Activated naive CD8-positive, alpha-beta T cell treated with anti-CD3 and anti-CD28 coated beads, Interleukin-2, amount 10 ng/mL, durations not matched to agents 7 days and 5 days (primary cell): ENCODE results near the gene TBC1D4. TPM values are rescaled to one million over a fixed set of nuclear protein-coding genes. Genes with fewer than 3 reads are reported as not detected.

ENCODE experiments used
- ATAC-seq: fragments of 150-1000 bp; cut with Tn5 transposase; one replicate; pipeline ENCODE4 v1.10.0; 2021; ENCODE audit warnings: low read depth, moderate library complexity
- POLR2A ChIA-PET: fragments of 350-600 bp; sonication (Branson Sonifier 250); formaldehyde crosslinking; loops from one replicate; lab custom pipeline; 2021; ENCODE audit warnings: antibody characterized with exemption; lab: Charles Lee
- DNase-seq: peaks from one replicate; pipeline ENCODE4 v3.0.0; 2021
- H3K27ac Mint-ChIP-seq: one replicate; pipeline ENCODE4 v1.8.0; 2022; ENCODE audit warnings: mild to moderate bottlenecking, mixed read lengths
- H3K27me3 Mint-ChIP-seq: one replicate; pipeline ENCODE4 v1.8.0; 2022; ENCODE audit warnings: mild to moderate bottlenecking, moderate library complexity, mixed read lengths
- H3K36me3 Mint-ChIP-seq: one replicate; pipeline ENCODE4 v1.8.0; 2021; ENCODE audit warnings: mild to moderate bottlenecking, mixed read lengths
- H3K4me1 Mint-ChIP-seq: one replicate; pipeline ENCODE4 v1.8.0; 2021; ENCODE audit warnings: mixed read lengths
- H3K4me3 Mint-ChIP-seq: one replicate; pipeline ENCODE4 v1.8.0; 2022; ENCODE audit warnings: mild to moderate bottlenecking, moderate library complexity, mixed read lengths
- H3K9me3 Mint-ChIP-seq: one replicate; pipeline ENCODE4 v1.8.0; 2021; ENCODE audit warnings: mixed read lengths
- total RNA-seq, 2 experiments: library from RNA; stranded (reverse); gene quantifications; one replicate each; pipeline ENCODE4 v1.2.3, GENCODE V29; 2021

Gene TBC1D4
- total RNA-seq, 2 experiments from 2014 or later, result 19.4 to 21.0 TPM

DNA sequence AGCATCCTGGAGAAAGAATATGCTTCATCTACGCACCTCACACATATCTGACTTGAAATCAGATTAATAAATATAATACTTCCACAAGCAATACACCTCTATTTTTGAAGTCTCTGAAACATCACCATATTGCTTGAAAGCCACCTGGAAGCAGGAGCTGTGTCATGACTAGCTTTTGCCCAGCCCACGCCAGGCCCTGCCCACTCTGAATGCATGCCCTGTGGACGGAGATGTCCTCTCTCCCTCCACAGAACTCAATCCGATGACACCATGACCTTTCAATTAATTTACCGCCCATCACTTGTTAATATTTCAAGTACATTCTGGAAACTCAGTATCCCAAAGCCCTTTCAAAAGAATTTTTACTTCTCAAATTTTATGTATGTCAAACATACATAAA is 108.0 kb downstream of the TBC1D4 start:
- no peak for ATAC-seq

DNA sequence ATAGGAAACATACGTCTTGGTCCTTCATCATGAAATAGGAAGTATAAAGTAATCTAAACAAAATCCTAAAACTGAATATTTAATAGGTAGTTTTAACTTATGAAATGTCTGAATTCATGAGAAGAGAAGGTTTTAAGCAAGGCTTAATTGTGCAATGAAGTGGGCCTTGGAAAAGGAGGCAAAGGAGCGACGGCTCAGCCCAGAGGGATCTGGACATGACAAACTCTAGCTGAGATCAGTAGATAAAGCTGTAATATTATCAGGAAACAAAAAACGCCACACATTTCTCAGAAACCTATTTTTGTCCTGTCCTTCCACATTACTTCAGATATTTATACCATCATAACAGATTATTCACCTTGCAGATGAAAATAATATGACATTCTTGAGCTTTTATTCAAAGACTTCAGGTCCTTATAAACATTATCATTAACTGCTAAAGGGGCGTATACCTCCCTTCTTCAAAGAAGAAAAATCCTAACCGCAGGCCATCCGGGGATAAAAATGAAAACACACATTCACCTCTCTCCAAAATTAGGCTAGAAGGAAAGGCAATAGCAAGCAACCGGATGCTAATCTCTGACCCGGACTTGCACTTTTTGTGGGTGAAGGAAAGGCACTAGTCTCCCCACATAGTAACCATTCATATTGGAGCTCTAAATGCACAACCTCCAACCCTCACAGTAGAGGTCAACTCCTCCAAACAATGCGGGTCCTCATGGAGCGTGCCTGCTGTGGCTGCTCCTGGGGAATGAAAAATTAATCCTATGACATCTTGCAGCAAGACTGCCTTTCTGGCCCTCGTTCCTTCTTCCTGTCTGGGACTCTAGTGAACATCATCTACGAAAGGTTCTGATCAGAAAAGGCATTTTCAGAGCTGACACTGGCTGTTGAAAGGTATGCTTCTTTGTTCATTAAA is 108.8 kb downstream of the TBC1D4 start:
- no peaks in the 10 kb centered on the region for H3K36me3 Mint-ChIP-seq
- no peak for DNase-seq
- no peak overlapping the region for H3K27ac Mint-ChIP-seq
- H3K9me3 Mint-ChIP-seq, result no peaks in the 10 kb centered on the region
- POLR2A ChIA-PET, result no interaction called here
- peaks cover 3% of the 10 kb centered on the region for H3K27me3 Mint-ChIP-seq
- ATAC-seq, result no peak
- no peaks in the 10 kb centered on the region for H3K4me1 Mint-ChIP-seq
- H3K4me3 Mint-ChIP-seq, result no peak overlapping the region

More for the DNA sequence above, 108.0 kb downstream of the TBC1D4 start:
- Mint-ChIP-seq H3K27ac (no peak overlapping the region), H3K27me3 (no peaks in the 10 kb centered on the region), H3K36me3 (no peaks in the 10 kb centered on the region), H3K9me3 (no peaks in the 10 kb centered on the region), H3K4me1 (no peaks in the 10 kb centered on the region), H3K4me3 (no peak overlapping the region)
- POLR2A ChIA-PET, result no interaction called here
- no peak for DNase-seq

DNA sequence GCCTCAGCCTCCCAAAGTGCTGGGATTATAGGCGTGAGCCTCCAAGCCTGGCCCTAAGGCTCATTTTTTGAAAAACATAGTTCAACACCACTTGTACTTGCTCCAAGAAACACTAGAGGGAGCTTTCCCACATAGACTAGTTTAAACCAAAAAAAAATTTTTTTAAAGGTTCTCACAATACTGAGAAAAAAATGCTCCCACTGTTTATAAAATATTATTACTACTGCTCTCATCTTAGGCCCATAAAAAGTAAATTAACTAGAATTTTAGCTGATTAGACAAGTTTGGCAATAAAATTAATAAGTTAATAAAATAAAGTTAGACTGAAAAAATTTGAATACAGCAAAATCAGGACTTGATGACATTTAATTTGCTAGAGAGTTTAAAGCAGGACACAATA is 109.5 kb downstream of the TBC1D4 start:
- Mint-ChIP-seq H3K27me3 (peaks cover 3% of the 10 kb centered on the region), H3K4me1 (no peaks in the 10 kb centered on the region), H3K4me3 (no peak overlapping the region), H3K36me3 (no peaks in the 10 kb centered on the region), H3K27ac (no peak overlapping the region), H3K9me3 (no peaks in the 10 kb centered on the region)
- POLR2A ChIA-PET, result interaction anchor here (0.7 kb wide), 1 partner anchor 1649 kb away, joined by 3 read pairs; no protein-coding TSS in a partner anchor
- ATAC-seq (no peak), DNase-seq (no peak)

DNA sequence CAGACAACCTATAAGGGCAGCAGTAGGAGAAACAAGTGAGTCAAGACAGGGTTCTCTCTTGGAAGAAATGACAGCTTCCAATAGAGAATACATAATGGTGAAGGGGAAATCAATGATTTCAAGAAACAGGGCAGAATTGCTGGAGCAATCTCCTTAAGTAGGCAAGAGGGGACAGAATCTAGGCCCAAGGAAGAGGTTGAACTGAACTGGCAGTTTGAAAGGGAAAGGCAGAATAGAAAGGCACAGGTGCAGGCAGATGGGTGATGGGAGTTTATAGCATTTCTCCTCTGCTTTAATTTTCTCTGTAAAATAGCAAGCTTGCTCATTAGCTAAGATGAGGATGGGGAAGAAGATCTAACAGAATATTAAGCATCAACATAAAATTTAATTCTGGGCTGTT is 110.8 kb downstream of the TBC1D4 start:
- Mint-ChIP-seq H3K27me3 (peaks cover 7% of the 10 kb centered on the region), H3K27ac (no peak overlapping the region), H3K4me3 (no peak overlapping the region), H3K9me3 (no peaks in the 10 kb centered on the region), H3K36me3 (no peaks in the 10 kb centered on the region), H3K4me1 (peaks cover under 1% of the 10 kb centered on the region)
- DNase-seq, result no peak
- ATAC-seq, result no peak
- POLR2A ChIA-PET, result no interaction called here

DNA sequence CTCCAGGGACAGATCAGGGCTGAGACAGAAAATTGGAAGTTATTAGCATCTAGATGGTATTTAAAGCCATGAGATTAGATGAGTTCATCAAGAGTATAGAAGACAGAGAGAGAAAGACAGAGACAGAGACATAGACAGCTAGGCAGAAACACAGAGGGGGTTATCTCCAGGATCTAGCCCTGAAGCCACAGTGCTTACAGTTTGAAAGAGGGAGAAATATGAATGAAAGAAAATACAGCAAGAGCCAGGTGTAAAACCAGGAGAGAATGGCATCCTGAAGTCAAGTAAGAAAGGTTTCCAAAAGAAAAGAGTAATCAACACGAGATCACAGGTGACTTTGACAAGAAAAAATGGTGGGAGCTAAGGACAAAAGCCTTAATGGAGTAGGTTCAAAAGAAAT is 111.2 kb downstream of the TBC1D4 start:
- no peak for ATAC-seq
- POLR2A ChIA-PET, result no interaction called here
- no peak overlapping the region for H3K27ac Mint-ChIP-seq

DNA sequence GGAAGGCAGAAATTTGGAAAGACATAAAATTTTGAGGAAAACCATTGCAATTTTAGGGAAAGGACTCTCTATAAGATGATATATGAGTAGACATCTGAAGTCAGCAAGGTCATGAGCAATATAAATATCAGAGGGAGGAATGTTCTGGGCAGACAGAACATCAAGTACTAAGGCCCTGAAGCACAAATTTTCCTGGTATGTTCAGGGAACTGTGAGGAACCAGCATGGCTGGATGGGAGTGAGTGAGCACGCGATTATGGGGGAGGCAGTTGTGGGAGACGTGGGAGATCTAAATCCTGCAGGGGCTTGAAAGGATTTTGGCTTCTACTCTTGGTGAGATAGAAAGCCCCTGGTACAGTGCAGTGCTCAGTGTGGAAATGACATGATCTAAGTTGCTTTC is 112.0 kb downstream of the TBC1D4 start:
- H3K9me3 Mint-ChIP-seq, result no peaks in the 10 kb centered on the region
- ATAC-seq (no peak), DNase-seq (no peak)
- H3K27ac Mint-ChIP-seq, result no peak overlapping the region
- H3K27me3 Mint-ChIP-seq, result peaks cover 7% of the 10 kb centered on the region
- peaks cover 11% of the 10 kb centered on the region for H3K4me1 Mint-ChIP-seq
- no peaks in the 10 kb centered on the region for H3K36me3 Mint-ChIP-seq
- H3K4me3 Mint-ChIP-seq, result no peak overlapping the region
- POLR2A ChIA-PET, result no interaction called here

More for the DNA sequence above, 111.2 kb downstream of the TBC1D4 start:
- peaks cover 7% of the 10 kb centered on the region for H3K27me3 Mint-ChIP-seq
- H3K4me3 Mint-ChIP-seq, result no peak overlapping the region
- no peaks in the 10 kb centered on the region for H3K9me3 Mint-ChIP-seq
- H3K36me3 Mint-ChIP-seq, result no peaks in the 10 kb centered on the region
- no peak for DNase-seq
- peaks cover 5% of the 10 kb centered on the region for H3K4me1 Mint-ChIP-seq

DNA sequence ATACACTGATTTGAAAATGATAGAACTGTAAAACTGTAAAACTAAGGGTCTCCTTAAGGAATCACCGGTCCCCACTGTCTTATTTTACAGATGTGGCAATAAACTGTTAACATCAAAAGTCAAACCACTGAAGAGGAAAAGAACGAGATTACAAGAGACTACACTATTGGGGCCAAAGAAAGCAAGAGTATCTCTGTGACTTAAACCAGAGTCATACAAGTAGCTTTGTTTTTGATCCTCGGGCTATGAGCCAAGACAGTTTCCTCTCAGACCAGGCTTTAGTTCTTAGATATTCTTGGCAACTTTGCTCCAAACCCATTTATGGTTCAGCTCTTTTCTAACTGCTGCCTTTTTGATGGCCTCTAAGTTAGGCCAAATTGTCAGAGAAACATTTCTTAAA is 113.8 kb downstream of the TBC1D4 start:
- Mint-ChIP-seq H3K36me3 (no peaks in the 10 kb centered on the region), H3K4me3 (no peak overlapping the region), H3K27me3 (peaks cover 7% of the 10 kb centered on the region), H3K4me1 (peaks cover 13% of the 10 kb centered on the region), H3K27ac (no peak overlapping the region), H3K9me3 (no peaks in the 10 kb centered on the region)
- ATAC-seq (no peak), DNase-seq (no peak)
- POLR2A ChIA-PET, result no interaction called here

DNA sequence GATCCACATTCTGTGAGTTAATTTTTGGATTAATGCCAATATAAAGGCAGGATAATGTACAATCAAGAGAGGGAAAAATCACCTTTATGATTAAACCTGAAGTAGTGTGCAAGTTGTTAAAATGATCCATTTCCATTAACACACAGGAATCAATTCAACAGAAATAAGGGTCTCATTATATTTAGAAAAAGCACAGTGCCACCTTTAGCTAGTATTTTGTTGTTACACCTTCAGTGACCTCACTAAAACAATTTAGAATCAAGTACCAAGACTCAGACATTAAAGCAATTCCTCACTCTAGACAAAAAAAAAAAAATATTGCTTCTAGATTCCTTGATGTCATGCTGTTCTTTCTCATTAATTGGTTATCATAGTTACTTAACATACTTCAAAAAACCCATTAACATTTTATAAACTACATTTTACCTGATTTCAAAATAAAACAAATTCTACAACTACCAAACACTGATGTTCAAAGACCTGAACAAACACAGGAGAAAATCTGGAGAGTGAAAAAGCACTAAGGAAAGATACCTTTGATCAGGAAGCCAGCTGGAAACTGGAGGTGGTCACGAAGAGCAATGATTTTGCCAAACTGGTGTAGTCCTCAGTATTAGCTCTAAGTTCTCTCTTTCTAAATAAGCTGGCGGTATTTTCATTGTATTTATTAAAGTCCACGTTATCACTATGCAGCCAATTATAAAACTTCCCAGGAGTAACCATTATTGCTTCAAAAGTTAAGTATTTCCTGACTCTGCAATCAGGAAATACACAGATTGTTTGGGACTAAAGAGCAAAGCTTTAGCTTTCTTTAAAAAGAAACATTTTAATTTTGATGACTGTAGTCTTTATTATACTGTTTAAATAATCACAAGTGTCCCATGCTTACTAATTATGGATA is 115.3 kb downstream of the TBC1D4 start:
- no peaks in the 10 kb centered on the region for H3K36me3 Mint-ChIP-seq
- peak overlapping the region; percentile 83 for H3K27ac Mint-ChIP-seq
- H3K27me3 Mint-ChIP-seq, result peaks cover 7% of the 10 kb centered on the region
- no peak for DNase-seq
- H3K4me1 Mint-ChIP-seq, result peaks cover 13% of the 10 kb centered on the region
- ATAC-seq, result no peak
- no peak overlapping the region for H3K4me3 Mint-ChIP-seq
- POLR2A ChIA-PET, result interaction anchor here (2.3 kb wide), 1 partner anchor 40 kb away, joined by 7 read pairs; no protein-coding TSS in a partner anchor
- no peaks in the 10 kb centered on the region for H3K9me3 Mint-ChIP-seq

DNA sequence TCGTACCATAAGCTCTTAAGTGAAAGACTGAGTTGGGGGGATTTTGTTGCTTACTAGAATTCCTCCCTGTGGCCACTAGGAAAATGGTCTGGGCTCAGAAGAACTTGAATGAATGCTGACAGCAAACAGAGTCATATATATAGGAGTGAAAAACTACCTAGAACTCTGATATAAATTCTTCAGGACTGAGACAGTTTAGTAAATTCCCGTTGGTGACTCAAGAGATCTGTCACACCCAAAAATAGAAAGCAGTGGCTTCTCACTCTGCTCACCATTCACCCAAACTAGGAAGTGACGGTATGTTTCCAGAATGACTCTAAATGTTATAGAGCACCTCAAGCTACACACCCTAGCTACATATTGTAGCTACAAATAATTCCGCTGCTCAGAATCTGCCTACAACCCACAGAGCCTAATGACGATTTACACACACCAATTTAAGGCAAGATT is 116.2 kb downstream of the TBC1D4 start:
- Mint-ChIP-seq H3K4me3 (peak overlapping the region; percentile 52), H3K36me3 (no peaks in the 10 kb centered on the region), H3K27ac (peak overlapping the region; percentile 83), H3K27me3 (peaks cover 7% of the 10 kb centered on the region), H3K9me3 (no peaks in the 10 kb centered on the region), H3K4me1 (peaks cover 13% of the 10 kb centered on the region)
- DNase-seq (no peak), ATAC-seq (peak; percentile 87)
- POLR2A ChIA-PET, result interaction anchor here (2.3 kb wide), 1 partner anchor 39 kb away, joined by 7 read pairs; no protein-coding TSS in a partner anchor

DNA sequence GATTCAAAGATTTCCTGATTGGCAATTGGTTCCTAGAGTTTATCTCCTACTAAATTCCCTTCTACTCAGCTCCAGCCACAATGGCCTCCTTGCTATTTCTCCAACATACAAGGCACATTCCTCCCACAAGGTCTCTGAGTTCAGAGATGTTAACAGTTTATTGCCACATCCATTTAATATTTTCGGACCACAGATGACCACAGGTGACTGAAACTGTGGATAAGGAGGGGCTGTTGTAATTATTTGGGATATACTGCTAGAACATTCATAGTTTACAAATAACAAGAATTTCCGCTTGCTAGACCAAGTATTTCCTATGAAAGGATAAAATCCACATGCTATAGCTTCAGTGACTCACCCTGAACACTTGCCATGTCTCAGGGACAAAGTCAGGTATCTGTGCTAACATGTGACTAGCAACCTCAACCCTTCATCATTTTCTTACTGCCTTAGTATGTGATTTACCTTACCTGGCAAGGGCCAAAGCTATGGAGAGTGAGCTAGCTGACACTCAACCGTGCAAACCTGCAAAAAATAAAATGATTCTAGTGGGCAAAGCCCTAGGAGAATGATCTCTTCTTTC is 117.7 kb downstream of the TBC1D4 start:
- Mint-ChIP-seq H3K4me1 (peaks cover 13% of the 10 kb centered on the region), H3K4me3 (no peak overlapping the region), H3K27ac (no peak overlapping the region), H3K9me3 (no peaks in the 10 kb centered on the region), H3K27me3 (peaks cover 7% of the 10 kb centered on the region), H3K36me3 (no peaks in the 10 kb centered on the region)
- POLR2A ChIA-PET, result no interaction called here
- no peak for ATAC-seq
- no peak for DNase-seq

DNA sequence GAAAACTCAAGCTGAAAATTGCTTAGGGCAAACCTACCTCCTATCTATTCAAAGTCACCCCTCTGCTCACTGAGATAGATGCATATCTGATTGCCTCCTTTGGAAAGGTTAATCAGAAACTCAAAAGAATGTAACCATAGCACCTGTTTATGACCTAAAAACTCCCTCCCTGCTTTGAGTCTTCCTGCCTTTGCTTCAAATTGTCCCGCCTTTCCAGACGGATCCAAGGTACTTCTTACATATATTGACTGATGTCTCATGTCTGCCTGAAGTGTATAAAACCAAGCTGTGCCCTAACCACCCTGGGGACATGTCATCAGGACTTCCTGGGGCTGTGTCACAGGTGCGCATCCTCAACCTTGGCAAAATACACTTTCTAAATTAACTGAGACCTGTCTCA is 118.6 kb downstream of the TBC1D4 start:
- no peak overlapping the region for H3K4me3 Mint-ChIP-seq

DNA sequence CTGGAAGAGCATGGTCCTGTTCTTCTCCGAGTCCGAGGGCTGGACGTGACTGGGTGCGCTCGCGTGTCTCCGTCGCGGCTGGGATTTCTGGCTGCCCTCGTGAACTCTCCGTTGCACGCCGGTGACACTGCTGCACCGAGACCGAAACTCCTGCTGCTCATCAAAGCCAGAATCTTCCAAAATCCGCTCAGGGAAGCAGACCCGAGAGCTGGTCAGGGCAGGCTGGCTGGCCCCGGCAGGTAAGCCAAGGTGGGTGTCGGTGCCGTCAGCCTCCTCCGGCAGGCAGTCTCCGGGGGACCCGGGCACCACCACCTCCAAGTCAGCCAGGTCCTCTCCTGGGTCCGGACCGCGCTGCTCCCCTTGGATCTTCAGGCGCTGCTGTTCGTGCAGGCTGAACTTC is 119.9 kb downstream of the TBC1D4 start:
- POLR2A ChIA-PET, result no interaction called here
- Mint-ChIP-seq H3K27ac (no peak overlapping the region), H3K27me3 (no peaks in the 10 kb centered on the region), H3K36me3 (no peaks in the 10 kb centered on the region), H3K4me3 (no peak overlapping the region), H3K9me3 (no peaks in the 10 kb centered on the region), H3K4me1 (peaks cover 17% of the 10 kb centered on the region)
- ATAC-seq (no peak), DNase-seq (no peak)

More for the DNA sequence above, 118.6 kb downstream of the TBC1D4 start:
- DNase-seq (no peak), ATAC-seq (no peak)
- POLR2A ChIA-PET, result no interaction called here
- H3K4me1 Mint-ChIP-seq, result peaks cover 13% of the 10 kb centered on the region
- H3K27ac Mint-ChIP-seq, result no peak overlapping the region
- peaks cover 4% of the 10 kb centered on the region for H3K27me3 Mint-ChIP-seq
- no peaks in the 10 kb centered on the region for H3K9me3 Mint-ChIP-seq
- H3K36me3 Mint-ChIP-seq, result no peaks in the 10 kb centered on the region

DNA sequence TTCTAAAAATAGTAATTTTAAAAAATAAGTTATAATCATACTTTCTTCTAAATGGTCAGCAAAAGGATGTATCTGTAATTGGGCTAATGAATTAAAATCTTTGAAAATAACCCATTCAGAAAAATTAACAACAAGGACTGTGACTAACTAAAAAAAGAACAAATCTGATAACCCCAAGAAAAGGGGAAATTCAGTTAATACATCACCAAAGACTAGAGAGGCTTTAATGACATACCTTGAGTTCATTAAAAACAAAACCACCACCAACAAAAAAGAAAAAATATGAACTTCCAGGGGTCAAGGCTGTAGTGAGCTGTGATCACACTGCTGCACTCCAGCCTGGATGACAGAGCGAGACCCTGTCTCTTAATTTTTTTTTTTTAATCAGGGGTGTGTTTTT is 121.8 kb downstream of the TBC1D4 start:
- no peak overlapping the region for H3K4me3 Mint-ChIP-seq
- H3K27ac Mint-ChIP-seq, result no peak overlapping the region
- no peaks in the 10 kb centered on the region for H3K9me3 Mint-ChIP-seq
- H3K36me3 Mint-ChIP-seq, result no peaks in the 10 kb centered on the region
- no peaks in the 10 kb centered on the region for H3K27me3 Mint-ChIP-seq
- no peak for ATAC-seq
- DNase-seq, result no peak
- POLR2A ChIA-PET, result no interaction called here
- H3K4me1 Mint-ChIP-seq, result peaks cover 7% of the 10 kb centered on the region
